Stimulated activated CD4-positive, alpha-beta T cell treated with anti-CD3 and anti-CD28 coated beads, TNF-alpha, amount 100 ng/mL, for 4 hours (primary cell): ENCODE measurements around the gene NOL11.
"Not testable (repeated sequence)": the region's sequence is repeated elsewhere in the genome, so short reads cannot be mapped to it uniquely, and the experiment has no call there.

Source experiments
- DNase-seq, 3 experiments: peaks; one replicate each; pipeline ENCODE4 v3.0.0-alpha.2; 2020; ENCODE audit warnings: low read depth in 3 of 3

The NOL11 gene

DNA sequence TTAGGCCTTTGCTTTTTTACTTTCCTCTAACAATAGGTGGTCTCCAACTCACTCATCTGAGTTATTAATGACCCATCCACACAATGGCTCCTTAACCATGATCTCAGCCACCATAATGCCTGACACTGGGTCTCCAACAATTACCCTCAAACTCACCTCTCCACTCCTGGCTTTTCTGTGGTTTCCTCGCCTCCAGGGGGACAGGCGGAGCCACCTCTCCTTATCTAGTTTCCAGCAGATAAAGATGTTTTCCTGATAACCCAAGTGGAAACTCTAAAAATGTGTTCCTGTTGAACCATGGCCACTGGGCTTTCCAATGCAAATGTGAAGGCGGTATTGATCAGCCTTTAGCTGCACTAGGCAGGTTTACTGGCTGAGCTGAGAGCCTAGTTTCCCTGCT lies 9.4 kb upstream of the NOL11 start:
- no peak for DNase-seq

DNA sequence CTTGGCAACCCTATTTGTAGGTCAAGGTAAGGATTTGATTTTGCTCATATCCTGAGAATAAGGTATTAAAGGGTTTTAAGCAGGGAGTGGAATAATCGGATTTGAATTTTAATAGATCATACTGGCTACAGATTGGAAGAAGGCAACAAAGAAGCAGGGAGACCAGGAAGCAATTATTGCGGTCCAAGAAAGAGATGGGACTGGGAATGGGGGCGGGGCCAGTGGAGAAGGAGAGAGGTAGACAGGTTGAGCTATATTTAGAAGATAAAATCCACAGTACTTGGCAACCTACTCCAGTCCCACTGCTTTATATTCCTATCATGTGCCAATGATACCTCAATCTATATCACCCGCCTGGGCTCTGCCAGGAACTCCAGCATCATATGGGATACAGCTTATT lies 5.8 kb upstream of the NOL11 start:
- no peak for DNase-seq

- no peak for DNase-seq
Measured at GRCh38 chr17:67712375-67712774, 5.4 kb upstream of the NOL11 start.

DNA sequence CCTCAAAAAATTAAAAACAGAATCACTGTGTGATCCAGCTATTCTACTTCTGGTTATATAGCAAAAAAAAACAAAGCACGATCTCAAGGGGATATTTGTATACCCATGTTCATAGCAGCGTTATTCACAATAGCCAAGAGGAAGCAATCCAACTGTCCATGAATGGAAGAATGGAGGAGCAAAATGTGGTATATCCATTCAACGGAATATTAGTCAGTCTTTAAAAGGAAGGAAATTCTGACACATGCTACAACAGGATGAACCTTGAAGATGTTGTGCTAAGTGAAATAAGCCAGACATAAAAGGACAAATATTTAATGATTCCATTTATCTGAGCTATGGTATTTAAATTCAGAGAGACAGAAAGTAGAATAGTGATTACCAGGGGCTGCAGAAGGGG lies 4.6 kb upstream of the NOL11 start:
- DNase-seq: no peak

DNA sequence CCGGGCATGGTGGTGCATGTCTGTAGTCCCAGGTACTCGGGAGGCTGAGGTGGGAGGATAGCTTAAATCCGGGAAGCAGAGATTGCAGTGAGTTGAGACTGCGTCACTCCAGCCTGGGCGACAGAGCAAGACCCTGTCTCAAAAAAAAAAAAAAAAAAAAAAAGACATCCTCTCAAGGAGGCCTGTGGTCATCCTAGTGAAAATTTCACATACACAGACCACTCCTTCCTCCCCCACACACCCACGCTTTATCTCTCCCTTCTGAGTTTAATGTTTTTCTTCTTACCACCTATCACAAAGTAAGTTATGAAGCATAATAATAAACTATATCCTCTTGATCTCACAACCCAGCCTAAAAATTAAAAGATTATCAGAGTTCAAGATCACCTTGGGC lies 1.3 kb upstream of the NOL11 start:
- no peak for DNase-seq

- DNase-seq: no peak
Measured at GRCh38 chr17:67717192-67717623, 528 bp upstream of the NOL11 start.

DNA sequence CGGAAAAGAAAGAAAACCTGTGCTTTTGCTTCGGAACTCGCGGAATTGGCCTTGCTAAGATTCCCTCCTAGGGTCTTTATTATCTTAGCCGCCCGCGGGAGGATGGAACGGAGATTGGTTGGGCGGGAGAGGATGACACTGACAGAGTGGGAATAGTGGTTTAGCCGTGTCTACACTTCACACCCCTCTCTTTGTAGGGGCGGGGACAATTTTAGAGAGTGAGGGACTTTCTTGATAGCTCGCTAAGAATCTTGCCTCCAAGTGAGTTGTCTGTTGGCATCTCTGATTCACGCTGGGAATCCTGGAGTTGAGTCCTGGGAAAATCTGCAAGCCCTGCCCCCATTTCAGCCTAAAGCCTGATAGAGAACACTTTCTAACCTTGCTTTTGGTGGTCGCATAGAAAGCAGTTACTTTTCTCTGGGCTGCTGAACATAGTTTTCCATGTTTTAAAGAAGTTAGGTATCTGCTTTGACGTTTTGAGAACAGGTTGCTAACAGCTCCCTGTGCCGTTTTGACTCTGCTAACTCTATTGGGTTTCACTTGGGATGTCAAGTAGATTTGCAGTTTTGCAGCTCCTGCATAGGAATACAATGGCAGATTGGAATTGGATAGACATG lies 697 bp downstream of the NOL11 start:
- DNase-seq: peak in 2 of 3 experiments; percentile 12 to 23

DNA sequence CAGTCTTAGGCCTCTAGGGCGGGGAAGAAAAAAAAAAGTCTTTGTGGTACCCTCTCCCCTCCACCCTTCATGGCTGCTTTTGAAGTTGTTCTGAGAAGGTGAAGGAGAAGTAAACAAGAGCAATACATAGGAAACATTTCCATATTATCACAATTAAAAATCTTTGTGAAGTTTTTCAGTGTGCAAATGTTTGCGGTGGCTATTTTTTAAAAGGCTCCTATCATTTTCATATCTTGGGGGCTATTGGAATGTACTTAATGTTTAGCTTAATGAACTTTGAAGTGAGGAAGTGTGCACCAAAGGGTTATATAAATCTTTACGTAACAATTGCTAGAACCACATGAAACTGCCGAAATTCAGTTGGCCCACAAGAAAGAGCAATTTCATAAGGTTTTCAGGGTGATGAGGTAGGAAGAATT lies 7.6 kb downstream of the NOL11 start:
- no peak for DNase-seq

GRCh38 chr17:67725807-67726206 lies 8.1 kb downstream of the NOL11 start:
- DNase-seq: no peak

DNA sequence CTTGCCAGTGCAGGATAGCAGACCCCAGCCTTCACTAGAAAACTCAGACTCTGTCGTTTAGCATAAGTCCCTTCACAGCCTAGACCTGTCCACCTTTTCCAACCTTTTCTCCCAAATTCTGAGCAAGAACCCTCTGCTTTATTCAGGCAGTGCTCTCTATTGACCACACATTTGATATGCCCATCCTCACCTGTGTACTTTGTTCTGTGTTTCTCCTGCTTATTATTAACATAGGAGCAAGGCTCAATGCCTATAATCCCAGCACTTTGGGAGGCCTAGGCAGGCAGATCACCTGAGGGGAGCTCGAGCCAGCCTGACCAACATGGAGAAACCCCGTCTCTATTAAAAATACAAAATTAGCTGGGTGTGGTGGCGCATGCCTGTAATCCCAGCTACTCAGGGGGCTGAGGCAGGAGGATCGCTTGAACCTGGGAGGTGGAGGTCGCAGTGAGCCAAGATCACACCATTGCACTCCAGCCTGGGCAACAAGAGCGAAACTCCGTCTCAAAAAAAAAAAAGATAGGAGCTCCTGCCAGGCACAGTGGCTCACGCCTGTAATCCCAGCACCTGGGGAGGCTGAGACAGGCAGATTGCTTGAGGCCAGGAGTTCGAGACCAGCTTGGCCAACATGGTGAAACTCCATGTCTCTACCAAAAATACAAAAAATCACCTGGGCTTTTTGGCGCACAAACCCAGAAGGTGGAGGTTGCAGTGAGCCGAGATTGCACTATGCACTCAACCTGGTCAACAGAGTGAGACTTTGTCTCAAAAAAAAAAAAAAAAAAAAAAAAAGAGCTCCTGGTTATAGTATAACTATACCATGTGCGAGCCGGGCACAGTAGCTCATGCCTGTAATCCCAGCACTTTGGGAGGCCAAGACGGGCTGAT lies 9.7 kb downstream of the NOL11 start:
- not testable (repeated sequence) for DNase-seq

DNA sequence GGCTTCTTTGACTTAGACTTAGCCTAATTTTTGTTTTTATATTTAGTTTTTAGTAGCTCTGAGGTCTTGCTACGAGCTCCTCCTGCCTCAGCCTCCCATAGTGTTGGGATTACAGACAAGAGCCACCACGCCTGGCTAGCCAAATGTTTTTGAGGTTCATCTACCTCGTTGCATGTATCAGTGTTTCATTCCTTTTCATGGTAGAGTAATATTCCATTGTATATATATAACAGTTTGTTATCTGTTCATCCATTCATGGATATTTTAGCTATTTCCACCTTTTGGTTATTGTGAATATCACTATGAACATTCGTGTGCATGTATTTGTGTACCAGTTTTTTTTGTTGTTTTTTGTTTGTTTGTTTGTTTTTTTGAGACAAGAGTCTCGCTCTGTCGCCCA lies 12.2 kb downstream of the NOL11 start:
- no peak for DNase-seq

- DNase-seq: no peak
Measured at GRCh38 chr17:67730731-67731130, 13.0 kb downstream of the NOL11 start.

DNA sequence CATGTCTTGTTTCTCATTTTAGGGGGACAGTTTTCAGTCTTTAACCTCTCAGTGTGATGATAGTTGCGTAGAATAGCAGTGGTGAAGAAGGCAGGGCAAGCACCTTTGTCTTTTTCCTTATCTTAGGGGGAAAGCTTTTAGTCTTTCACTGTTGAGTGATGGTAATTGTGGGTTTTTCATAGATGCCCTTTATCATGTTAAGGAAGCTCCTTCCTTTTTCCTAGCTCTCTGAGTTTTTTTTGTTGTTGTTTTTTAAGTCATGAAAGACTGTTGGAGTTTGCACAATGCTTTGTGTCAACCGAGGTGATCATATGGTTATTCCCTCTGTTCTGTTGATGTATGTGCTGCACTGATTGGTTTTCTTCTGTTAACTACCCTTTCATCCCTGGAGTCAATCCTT lies 15.7 kb downstream of the NOL11 start:
- no peak for DNase-seq

DNA sequence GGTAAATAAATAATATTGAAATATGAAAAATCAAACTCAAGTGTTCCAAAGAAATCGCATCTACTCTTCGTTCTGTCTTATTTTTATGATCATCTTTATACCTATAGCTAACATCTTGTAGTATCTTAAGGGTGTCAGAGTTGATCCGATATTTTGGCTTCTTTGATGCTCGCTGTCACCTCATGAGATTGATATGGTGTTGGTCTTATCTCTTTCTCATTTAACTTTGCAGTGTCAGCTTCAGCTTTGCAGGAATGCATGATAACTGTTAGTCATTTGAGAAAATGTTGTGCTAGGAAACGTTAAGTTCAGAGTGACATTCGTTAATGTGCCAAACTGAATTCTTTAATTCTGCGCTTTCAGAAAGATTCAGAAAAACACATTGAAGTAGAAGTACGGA lies 19.4 kb downstream of the NOL11 start:
- DNase-seq: no peak

GRCh38 chr17:67742025-67742424 lies 24.3 kb downstream of the NOL11 start:
- no peak for DNase-seq

DNA sequence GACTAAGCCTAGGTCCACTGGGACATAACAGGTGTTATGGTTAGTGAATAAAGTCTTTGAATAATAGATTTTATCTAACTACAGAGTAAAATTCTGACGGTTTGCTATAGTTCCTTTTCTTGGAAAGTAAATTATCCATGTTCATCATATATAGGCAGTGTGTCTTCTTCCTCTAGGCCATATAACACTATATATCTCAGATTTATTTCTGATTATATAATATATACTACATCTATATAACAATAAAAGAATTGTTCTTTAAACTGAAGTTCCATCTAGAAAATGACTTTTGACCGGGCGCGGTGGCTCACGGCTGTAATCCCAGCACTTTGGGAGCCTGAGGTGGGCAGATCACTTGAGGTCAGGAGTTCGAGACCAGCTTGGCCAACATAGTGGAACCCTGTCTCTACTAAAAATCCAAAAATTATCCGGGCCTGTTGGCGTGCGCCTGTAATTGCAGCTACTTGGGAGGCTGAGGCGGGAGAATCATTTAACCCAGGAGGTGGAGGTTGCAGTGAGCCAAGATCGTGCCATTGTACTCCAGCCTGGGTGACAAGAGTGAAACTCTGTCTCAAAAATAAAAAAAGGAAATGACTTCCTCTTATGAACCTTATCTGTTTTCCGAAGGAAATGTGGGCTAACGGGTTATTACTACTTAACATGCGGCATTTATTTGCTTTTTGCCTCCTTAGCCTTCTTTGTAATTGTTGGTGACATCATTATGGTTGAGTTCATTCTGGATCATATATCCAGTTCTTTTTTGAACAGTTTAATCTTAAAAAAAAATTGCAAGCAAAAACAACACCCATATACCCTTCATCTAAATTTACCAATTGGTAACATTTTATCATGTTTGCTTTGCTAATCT lies 29.2 kb downstream of the NOL11 start:
- DNase-seq: no peak

DNA sequence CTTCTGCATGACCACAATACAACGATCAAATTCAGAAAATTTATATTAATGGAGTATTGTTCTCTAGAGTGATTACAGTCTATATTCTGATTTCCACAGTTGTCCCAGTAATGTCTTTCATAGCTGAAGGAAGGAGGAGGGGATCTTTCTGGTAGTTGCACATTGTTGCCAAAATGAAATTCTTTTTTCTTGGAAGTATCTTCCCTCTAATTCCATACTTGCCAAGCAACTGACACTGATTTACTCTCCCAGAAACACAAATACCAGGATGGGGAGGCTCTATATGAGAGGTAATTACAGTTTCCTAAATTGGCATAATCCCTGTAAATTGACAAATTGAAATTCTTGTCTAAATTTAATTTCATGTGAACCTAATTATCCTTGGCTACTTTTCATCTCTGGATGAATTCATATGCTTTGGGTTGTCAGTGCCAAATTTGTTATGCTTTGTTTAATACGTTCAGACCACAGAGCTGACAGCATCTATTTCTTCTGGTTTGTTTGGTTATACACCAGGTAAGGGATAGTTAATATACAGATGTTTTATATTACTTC lies 30.0 kb downstream of the NOL11 start:
- DNase-seq: no peak

GRCh38 chr17:67750067-67750466 lies 32.3 kb downstream of the NOL11 start:
- DNase-seq: no peak

- no peak for DNase-seq
Measured at GRCh38 chr17:67751101-67752074, 33.7 kb downstream of the NOL11 start.

- DNase-seq: not testable (repeated sequence)
Measured at GRCh38 chr17:67752160-67752559, 34.4 kb downstream of the NOL11 start.

- DNase-seq: no peak
Measured at GRCh38 chr17:67753026-67753425, 35.3 kb downstream of the NOL11 start.
